K562 (cell line): ENCODE results near the gene SAMD11. TPM values are rescaled to one million over a fixed set of nuclear protein-coding genes. Genes with fewer than 3 reads are reported as not detected.
A peak's percentile ranks its signal among the peaks of the same experiment; 100 is the strongest.
"Not testable (repeated sequence)": the region's sequence is repeated elsewhere in the genome, so short reads cannot be mapped to it uniquely, and the experiment has no call there.

Source experiments
- ATAC-seq: fragments of 200-7000 bp; cut with Tn5 transposase; 3 replicates; pipeline ENCODE4 v1.9.1; 2020; ENCODE audit warnings: moderate library complexity
- BruUV-seq: library from RNA; stranded (reverse); fragments of 400-500 nt; replicated peaks from 2 replicates; lab custom pipeline; 2021; lab: Mats Ljungman, UMichigan
- CTCF ChIA-PET: fragments of 300-600 bp; formaldehyde crosslinking; extraction: SDS; loops from one replicate; lab custom pipeline; 2021; ENCODE audit warnings: low intra/inter-chr PET ratio; lab: Yijun Ruan, JAX
- POLR2A ChIA-PET: fragments of 300-600, 350-650 bp; sonication (Branson Sonifier 250); formaldehyde crosslinking; extraction: SDS; loops from one replicate; lab custom pipeline; 2021; ENCODE audit warnings: antibody characterized with exemption, inconsistent platforms; lab: Yijun Ruan, JAX
- DNase-seq, 4 experiments: peaks; one replicate each; pipeline versions ENCODE4 v3.0.0 to v3.0.0-alpha.2; 2011 to 2018; ENCODE audit warnings: low spot score in 3 of 4, mixed read lengths in 3 of 4; ENCODE audit errors: extremely low read depth in 1 of 4
- FAIRE-seq: peaks from 2 replicates; lab custom pipeline; 2011; peaks lifted over from hg19 to GRCh38; lab: Jason Lieb, UNC
- H2AFZ ChIP-seq: 2 replicates; pipeline ENCODE4 v1.6.0; 2011; ENCODE audit warnings: low read depth, low read length, control low read depth, inconsistent platforms
- H3K27ac ChIP-seq: fragments of 200-600 bp; 3 replicates; pipeline ENCODE4 v1.8.0; 2011; ENCODE audit warnings: low read depth, mild to moderate bottlenecking, control low read depth, inconsistent platforms, low read length, moderate library complexity, mixed read lengths; ENCODE audit errors: extremely low read depth
- H3K27me3 ChIP-seq, 2 experiments: fragments of 300-600 bp in 1 of 2; 2 replicates in 1 of 2; 3 replicates in 1 of 2; pipeline versions ENCODE4 v1.6.0 to v1.8.0; 2011; ENCODE audit warnings: inconsistent platforms in 2 of 2, low read length in 2 of 2, mild to moderate bottlenecking in 1 of 2, mixed read lengths in 1 of 2, moderate library complexity in 1 of 2; ENCODE audit not compliant: control insufficient read depth in 2 of 2, insufficient read depth in 2 of 2
- H3K36me3 ChIP-seq: fragments of 300-600 bp; 3 replicates; pipeline ENCODE4 v1.8.0; 2011; ENCODE audit warnings: mild to moderate bottlenecking, low read length, inconsistent platforms; ENCODE audit not compliant: control insufficient read depth, insufficient read depth
- H3K4me1 ChIP-seq, 2 experiments: fragments of 200-600 bp in 1 of 2; replicated peaks in 1 of 2; 2 replicates in 1 of 2; 3 replicates in 1 of 2; pipeline versions ENCODE4 v1.5.1 to v1.8.0; 2011; ENCODE audit warnings: inconsistent platforms in 2 of 2, low read length in 2 of 2, mild to moderate bottlenecking in 1 of 2, mixed read lengths in 1 of 2, moderate library complexity in 1 of 2; ENCODE audit not compliant: control insufficient read depth in 2 of 2, insufficient read depth in 2 of 2
- H3K4me2 ChIP-seq: 2 replicates; pipeline ENCODE4 v1.6.1; 2011; ENCODE audit warnings: low read length, control low read depth, inconsistent platforms, mixed read lengths; ENCODE audit not compliant: insufficient read depth
- H3K4me3 ChIP-seq: fragments of 200-600 bp; sonication (generic), shearing (Covaris generic); 2 replicates; pipeline ENCODE4 v1.5.1; 2016; ENCODE audit warnings: control low read depth, inconsistent platforms
- H3K79me2 ChIP-seq: fragments of 200-600 bp; 3 replicates; pipeline ENCODE4 v1.8.0; 2011; ENCODE audit warnings: low read length, inconsistent platforms; ENCODE audit not compliant: control insufficient read depth, insufficient read depth
- H3K9ac ChIP-seq, 2 experiments: 2 replicates each; pipeline versions ENCODE4 v1.6.0 to v1.6.1; 2011; ENCODE audit warnings: low read depth in 2 of 2, low read length in 2 of 2, control low read depth in 1 of 2, inconsistent platforms in 1 of 2, mild to moderate bottlenecking in 1 of 2, mixed read lengths in 1 of 2; ENCODE audit not compliant: insufficient read depth in 1 of 2
- H3K9me1 ChIP-seq: one replicate; pipeline ENCODE4 v1.6.0; 2011; ENCODE audit warnings: inconsistent platforms, mild to moderate bottlenecking, low read length, moderate library complexity; ENCODE audit not compliant: control insufficient read depth, insufficient read depth
- H3K9me3 ChIP-seq: replicated peaks from 2 replicates; pipeline ENCODE4 v1.5.1; 2011; ENCODE audit warnings: low read depth, low read length, inconsistent platforms; ENCODE audit not compliant: control insufficient read depth, insufficient read depth
- H4K20me1 ChIP-seq: replicated peaks from 2 replicates; pipeline ENCODE4 v1.6.1; 2011; ENCODE audit warnings: low read length, inconsistent platforms, mixed read lengths; ENCODE audit not compliant: control insufficient read depth, insufficient read depth
- ELK3 ChIP-seq: fragments of 450-650 bp; formaldehyde crosslinking; IDR thresholded peaks from 2 replicates; pipeline ENCODE4 v1.4.0; 2020; ENCODE audit warnings: mild to moderate bottlenecking
- GABPA ChIP-seq: fragments of 200-800 bp; sonication (Bioruptor generic); conservative IDR thresholded peaks from 2 replicates; pipeline ENCODE4 v1.6.1; 2016; ENCODE audit warnings: low read depth, missing genetic modification characterization, missing compliant biosample characterization
- IRF1 ChIP-seq: sonication (generic); formaldehyde crosslinking; IDR thresholded peaks from 2 replicates; pipeline ENCODE4 v1.8.0; 2022; ENCODE audit warnings: missing genetic modification reagents, mild to moderate bottlenecking, borderline replicate concordance
- MTA1 ChIP-seq: fragments of 450-650 bp; IDR thresholded peaks from 2 replicates; pipeline ENCODE4 v1.6.1; 2017; ENCODE audit warnings: borderline replicate concordance
- MYBL2 ChIP-seq, 2 experiments: fragments of 450-650 bp in 1 of 2; sonication (generic) in 1 of 2; formaldehyde crosslinking in 1 of 2; IDR thresholded peaks; 2 replicates each; pipeline versions ENCODE4 v1.6.1 to v1.8.1; 2017 to 2022; ENCODE audit warnings: borderline replicate concordance in 1 of 2, inconsistent platforms in 1 of 2, low read depth in 1 of 2, mild to moderate bottlenecking in 1 of 2, missing genetic modification reagents in 1 of 2, moderate library complexity in 1 of 2
- POLR3G ChIP-seq: IDR thresholded peaks from 2 replicates; pipeline ENCODE4 v1.6.1; 2011; ENCODE audit not compliant: insufficient read length, insufficient replicate concordance; ENCODE audit errors: extremely low read depth
- RBFOX2 ChIP-seq: fragments of 200-400 bp; formaldehyde crosslinking; IDR thresholded peaks from 2 replicates; pipeline ENCODE4 v1.6.1; 2017; ENCODE audit warnings: low read depth, mild to moderate bottlenecking, low read length, moderate library complexity
- SREBF1 ChIP-seq: fragments of 150-350 bp; IDR thresholded peaks from 2 replicates; pipeline ENCODE4 v1.6.1; 2014; ENCODE audit warnings: antibody characterized with exemption, low read depth, low read length, borderline replicate concordance
- WGBS: fragments of 100-300 bp; shearing (Covaris generic); methylation state at CpG from one replicate; pipeline ENCODE4 v1.1.6; 2016; ENCODE audit warnings: low coverage, mixed read lengths; ENCODE audit not compliant: insufficient coverage; ENCODE audit errors: missing lambda C conversion rate; 5-methylcytosine and 5-hydroxymethylcytosine counted together
- in situ Hi-C: fragments of 300-500 bp; cut with MboI; formaldehyde crosslinking; loops from 4 replicates; pipeline ENCODE4 v1.15.0; 2018; ENCODE audit warnings: inconsistent platforms, mixed read lengths
- intact Hi-C: fragments of 100-400 bp; cut with micrococcal nuclease; formaldehyde crosslinking; loops from 2 replicates; pipeline ENCODE4 v1.14.2; 2022
- polyA plus RNA-seq, 8 experiments: library from polyadenylated mRNA; depleted of rRNA in 4 of 8; stranded (reverse) in 5 of 8; unstranded in 3 of 8; fragments of >200 nt; fragmentation: Nextera tagmentation in 2 of 8; fragmentation: Illumina TruSeq in 1 of 8; extraction: Ambion mirVana in 2 of 8; extraction: Trizol in 1 of 8; gene quantifications; 2 replicates each; pipeline versions ENCODE4 v1.2.1 to v1.2.3, GENCODE V29; 2011 to 2014; ENCODE audit warnings: inconsistent platforms in 1 of 8, missing spikeins in 1 of 8
- total RNA-seq, 7 experiments: library from RNA; depleted of rRNA in 6 of 7; stranded (reverse); fragments of >200 nt in 6 of 7; fragmentation: Illumina TruSeq in 2 of 7; extraction: Trizol in 2 of 7; gene quantifications; 2 replicates each; pipeline versions ENCODE4 v1.2.1 to v1.2.3, GENCODE V29; 2011 to 2021; ENCODE audit warnings: low replicate concordance in 1 of 7

The SAMD11 gene
- total and polyA plus RNA-seq, 9 of the 15 experiments (the other 6 are each of a cell fraction or from before 2014, with no cell fraction given), result 0.07 to 0.82 (median 0.11) TPM; not detected in 2

- TF ChIP-seq ELK3 (CRISPR knock-in tag) (no peak), MTA1 (no peak), MYBL2 (IDR thresholded peaks at IDR 0.05; ENCODE audit: low read depth) (no peak), MYBL2 (CRISPR knock-in tag; IDR thresholded peaks at IDR 0.05; ENCODE audit: borderline replicate concordance) (no peak), GABPA (no peak), RBFOX2 (peak; percentile 54), IRF1 (CRISPR knock-in tag) (no peak), SREBF1 (no peak), POLR3G (no peak)
Observed at GRCh38 chr1:945688-946556, 22.2 kb downstream of the SAMD11 start (continued).

- CTCF ChIA-PET, H3K79me2 ChIP-seq, BruUV-seq, POLR2A ChIA-PET, intact Hi-C loops, H3K27me3 ChIP-seq, H3K9ac ChIP-seq, H3K27ac ChIP-seq, H3K9me1 ChIP-seq, in situ Hi-C loops, H2AFZ ChIP-seq, H3K4me2 ChIP-seq, FAIRE-seq, H3K9me3 ChIP-seq, H3K4me3 ChIP-seq, ATAC-seq, DNase-seq: not testable (repeated sequence)
- Histone ChIP-seq H3K4me1 (peaks cover 7 to 68% of the 10 kb centered on the region in 2 experiments; a peak in 3 of 5 replicates), H3K36me3 (peaks cover 82% of the 10 kb centered on the region; the same call in 2 of the 3 replicates), H4K20me1 (peaks cover 18% of the 10 kb centered on the region)
- 93% methylated on average over 13 of the region's 13 CpGs for WGBS
Observed at GRCh38 chr1:946811-947210, 23.1 kb downstream of the SAMD11 start.
